ENCODE data around the gene CLP1.

GRCh38 chr11:57646799-57647303 lies 10.7 kb upstream of the CLP1 start:
- TF ChIP-seq, protein P1, sequence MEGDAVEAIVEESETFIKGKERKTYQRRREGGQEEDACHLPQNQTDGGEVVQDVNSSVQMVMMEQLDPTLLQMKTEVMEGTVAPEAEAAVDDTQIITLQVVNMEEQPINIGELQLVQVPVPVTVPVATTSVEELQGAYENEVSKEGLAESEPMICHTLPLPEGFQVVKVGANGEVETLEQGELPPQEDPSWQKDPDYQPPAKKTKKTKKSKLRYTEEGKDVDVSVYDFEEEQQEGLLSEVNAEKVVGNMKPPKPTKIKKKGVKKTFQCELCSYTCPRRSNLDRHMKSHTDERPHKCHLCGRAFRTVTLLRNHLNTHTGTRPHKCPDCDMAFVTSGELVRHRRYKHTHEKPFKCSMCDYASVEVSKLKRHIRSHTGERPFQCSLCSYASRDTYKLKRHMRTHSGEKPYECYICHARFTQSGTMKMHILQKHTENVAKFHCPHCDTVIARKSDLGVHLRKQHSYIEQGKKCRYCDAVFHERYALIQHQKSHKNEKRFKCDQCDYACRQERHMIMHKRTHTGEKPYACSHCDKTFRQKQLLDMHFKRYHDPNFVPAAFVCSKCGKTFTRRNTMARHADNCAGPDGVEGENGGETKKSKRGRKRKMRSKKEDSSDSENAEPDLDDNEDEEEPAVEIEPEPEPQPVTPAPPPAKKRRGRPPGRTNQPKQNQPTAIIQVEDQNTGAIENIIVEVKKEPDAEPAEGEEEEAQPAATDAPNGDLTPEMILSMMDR (IDR thresholded peaks at IDR 0.05) = no peak
- TF ChIP-seq JUND (IDR thresholded peaks at IDR 0.05) (peak; percentile 5; the same call in 1 of the 2 replicates), EP300 (IDR thresholded peaks at IDR 0.05; ENCODE audit: borderline replicate concordance in 1 of 2, low read depth in 1 of 2, low read length in 1 of 2) (no peak), GABPA (IDR thresholded peaks at IDR 0.05; ENCODE audit: low read depth) (no peak), POLR2AphosphoS5 (IDR thresholded peaks at IDR 0.05; ENCODE audit: low read depth, low read length) (no peak; the same call in 1 of the 2 replicates), FOXM1 (IDR thresholded peaks at IDR 0.05; ENCODE audit: low read depth) (no peak), ELF1 (IDR thresholded peaks at IDR 0.05) (no peak)
